WI38 (cell line): Measurements from ENCODE around the gene TSC22D1.

ENCODE experiments used
- H3K4me3 ChIP-seq: 2 replicates; pipeline ENCODE4 v1.5.1; 2011; ENCODE audit warnings: low read depth, mild to moderate bottlenecking, control low read depth, low read length
- TF ChIP-seq, protein P1 (sequence below): IDR thresholded peaks from 2 replicates; pipeline ENCODE4 v1.5.1; 2012; ENCODE audit warnings: low read depth, mild to moderate bottlenecking, control low read depth, low read length

Gene TSC22D1

GRCh38 chr13:44487989-44488388 lies 88.1 kb downstream of the TSC22D1 start:
- no peak overlapping the region for H3K4me3 ChIP-seq
- TF ChIP-seq, protein P1, sequence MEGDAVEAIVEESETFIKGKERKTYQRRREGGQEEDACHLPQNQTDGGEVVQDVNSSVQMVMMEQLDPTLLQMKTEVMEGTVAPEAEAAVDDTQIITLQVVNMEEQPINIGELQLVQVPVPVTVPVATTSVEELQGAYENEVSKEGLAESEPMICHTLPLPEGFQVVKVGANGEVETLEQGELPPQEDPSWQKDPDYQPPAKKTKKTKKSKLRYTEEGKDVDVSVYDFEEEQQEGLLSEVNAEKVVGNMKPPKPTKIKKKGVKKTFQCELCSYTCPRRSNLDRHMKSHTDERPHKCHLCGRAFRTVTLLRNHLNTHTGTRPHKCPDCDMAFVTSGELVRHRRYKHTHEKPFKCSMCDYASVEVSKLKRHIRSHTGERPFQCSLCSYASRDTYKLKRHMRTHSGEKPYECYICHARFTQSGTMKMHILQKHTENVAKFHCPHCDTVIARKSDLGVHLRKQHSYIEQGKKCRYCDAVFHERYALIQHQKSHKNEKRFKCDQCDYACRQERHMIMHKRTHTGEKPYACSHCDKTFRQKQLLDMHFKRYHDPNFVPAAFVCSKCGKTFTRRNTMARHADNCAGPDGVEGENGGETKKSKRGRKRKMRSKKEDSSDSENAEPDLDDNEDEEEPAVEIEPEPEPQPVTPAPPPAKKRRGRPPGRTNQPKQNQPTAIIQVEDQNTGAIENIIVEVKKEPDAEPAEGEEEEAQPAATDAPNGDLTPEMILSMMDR: no peak

GRCh38 chr13:44484562-44485138 lies 91.5 kb downstream of the TSC22D1 start:
- TF ChIP-seq, protein P1: no peak
- no peak overlapping the region for H3K4me3 ChIP-seq

- TF ChIP-seq, protein P1: no peak
- no peak overlapping the region for H3K4me3 ChIP-seq
Observed at GRCh38 chr13:44474122-44474910, 101.8 kb downstream of the TSC22D1 start.

GRCh38 chr13:44471686-44472085 lies 104.4 kb downstream of the TSC22D1 start:
- 0 out of 2 replicates have a peak overlapping the region, but pooled peaks have one; percentile 9 for H3K4me3 ChIP-seq
- TF ChIP-seq, protein P1: no peak

DNA sequence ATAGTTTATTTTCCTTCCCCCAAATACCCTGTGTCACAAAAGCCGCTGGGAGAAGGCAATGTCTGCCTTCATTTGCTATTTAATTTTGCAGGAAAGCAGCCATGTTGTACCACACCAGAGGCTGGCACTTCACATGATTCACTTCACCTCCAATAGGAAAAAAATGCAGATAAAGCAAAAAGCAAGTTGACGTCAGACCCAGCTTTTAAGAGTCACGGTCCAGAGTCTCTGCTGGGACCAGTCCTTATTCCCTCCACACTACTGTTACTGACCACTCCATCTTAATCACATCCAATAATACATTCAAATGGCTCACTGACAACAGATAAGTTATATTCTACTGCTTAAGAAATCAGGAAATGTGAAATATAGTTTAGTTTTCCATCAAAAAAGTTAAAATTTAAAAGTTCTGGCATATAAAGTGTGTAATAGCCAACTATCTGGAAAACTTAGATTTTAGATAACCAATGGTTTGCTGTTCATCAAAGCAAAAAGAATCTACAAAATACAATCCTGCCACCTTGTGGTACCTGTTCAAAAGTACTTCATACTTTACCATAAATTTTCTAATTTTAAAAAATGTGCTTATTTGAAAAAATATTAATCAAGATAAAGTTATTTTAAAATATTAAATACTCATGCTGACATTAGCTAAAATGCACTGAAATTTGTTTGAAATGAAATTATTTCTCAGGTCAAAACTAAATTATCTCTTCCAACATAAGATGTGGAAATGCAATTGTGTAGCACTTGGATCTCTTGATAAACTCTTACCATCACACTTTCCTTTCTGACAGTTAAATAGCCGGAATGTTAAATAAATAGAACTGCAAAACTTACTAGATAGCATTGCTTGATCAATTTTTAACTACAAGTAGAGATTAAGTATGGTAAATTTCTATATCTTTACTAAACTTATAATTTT lies 105.2 kb downstream of the TSC22D1 start:
- TF ChIP-seq, protein P1: peak; percentile 18; the same call in 1 of the 2 replicates
- H3K4me3 ChIP-seq: no peak overlapping the region

DNA sequence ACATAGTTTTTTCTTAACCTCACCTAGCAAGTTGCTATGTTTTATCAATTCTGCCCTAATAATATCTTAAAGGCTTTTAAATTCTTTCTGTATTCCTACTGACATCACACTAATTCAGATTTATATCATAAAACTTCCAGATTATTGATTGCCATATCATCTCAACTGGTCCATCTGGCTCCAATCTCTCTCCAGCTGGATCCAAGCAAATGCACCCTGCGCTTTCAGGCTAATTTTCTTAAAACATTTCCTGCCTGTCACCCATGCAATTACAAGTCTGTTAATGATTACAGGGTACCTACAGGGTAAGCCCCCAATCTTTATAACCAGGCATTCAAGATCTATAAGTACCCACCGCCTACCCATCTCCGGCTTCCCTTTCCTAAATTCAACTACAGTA lies 107.3 kb downstream of the TSC22D1 start:
- TF ChIP-seq, protein P1: no peak
- H3K4me3 ChIP-seq: no peak overlapping the region

DNA sequence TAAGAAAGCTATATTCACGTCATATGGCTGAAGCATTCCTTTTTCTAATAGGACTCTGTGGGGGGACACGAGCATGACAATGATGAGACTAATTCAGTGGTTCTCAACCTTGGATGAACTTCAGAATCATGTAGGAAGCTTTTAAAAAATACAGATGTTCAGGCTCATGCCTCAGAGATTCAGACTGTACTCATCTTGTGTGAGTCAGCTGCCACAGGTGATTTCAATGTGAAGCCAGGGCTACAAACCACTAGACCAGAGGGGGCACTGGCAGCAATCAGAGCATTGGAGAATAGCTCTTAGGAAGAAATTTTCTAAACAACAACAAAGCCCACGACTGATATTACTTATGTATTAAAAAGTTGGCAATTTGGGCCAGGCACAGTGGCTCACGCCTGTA lies 110.8 kb downstream of the TSC22D1 start:
- no peak overlapping the region for H3K4me3 ChIP-seq
- TF ChIP-seq, protein P1: no peak
